ENCODE results near the gene FGF12.
"Not testable (repeated sequence)": the region's sequence is repeated elsewhere in the genome, so short reads cannot be mapped to it uniquely, and the experiment has no call there.

Gene FGF12

DNA sequence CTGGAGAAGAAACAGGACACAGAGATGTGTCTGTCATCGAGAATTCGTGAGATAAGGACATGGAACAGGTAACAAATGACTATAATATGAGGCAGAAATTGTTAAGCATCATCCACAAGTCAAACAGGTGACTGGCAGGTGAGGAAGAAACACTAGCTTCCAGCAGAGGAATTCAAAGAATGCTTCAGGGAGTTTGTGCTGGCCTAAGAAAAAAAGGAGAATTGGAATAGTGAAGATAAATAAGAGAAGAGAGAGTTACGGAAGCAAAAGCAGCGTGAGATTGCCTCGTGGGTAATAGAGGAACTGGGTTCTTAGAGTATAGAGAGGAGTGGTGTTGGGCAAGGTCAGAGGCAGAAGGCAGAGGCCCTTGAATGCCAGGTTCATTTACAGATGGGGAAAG is 22.9 kb upstream of the FGF12 start:
- H2AFZ ChIP-seq, result no peak overlapping the region
- H3K4me3 ChIP-seq (ENCODE audit: low read depth, low read length), result no peak overlapping the region
- TF ChIP-seq, protein P1, sequence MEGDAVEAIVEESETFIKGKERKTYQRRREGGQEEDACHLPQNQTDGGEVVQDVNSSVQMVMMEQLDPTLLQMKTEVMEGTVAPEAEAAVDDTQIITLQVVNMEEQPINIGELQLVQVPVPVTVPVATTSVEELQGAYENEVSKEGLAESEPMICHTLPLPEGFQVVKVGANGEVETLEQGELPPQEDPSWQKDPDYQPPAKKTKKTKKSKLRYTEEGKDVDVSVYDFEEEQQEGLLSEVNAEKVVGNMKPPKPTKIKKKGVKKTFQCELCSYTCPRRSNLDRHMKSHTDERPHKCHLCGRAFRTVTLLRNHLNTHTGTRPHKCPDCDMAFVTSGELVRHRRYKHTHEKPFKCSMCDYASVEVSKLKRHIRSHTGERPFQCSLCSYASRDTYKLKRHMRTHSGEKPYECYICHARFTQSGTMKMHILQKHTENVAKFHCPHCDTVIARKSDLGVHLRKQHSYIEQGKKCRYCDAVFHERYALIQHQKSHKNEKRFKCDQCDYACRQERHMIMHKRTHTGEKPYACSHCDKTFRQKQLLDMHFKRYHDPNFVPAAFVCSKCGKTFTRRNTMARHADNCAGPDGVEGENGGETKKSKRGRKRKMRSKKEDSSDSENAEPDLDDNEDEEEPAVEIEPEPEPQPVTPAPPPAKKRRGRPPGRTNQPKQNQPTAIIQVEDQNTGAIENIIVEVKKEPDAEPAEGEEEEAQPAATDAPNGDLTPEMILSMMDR (IDR thresholded peaks at IDR 0.05), result no peak
- H3K27me3 ChIP-seq (ENCODE audit: control insufficient read depth, insufficient read depth, low read length), result no peaks in the 10 kb centered on the region
- H3K9ac ChIP-seq, result no peak overlapping the region
- H3K4me2 ChIP-seq (ENCODE audit: low read length), result no peak overlapping the region
- H3K36me3 ChIP-seq (ENCODE audit: control insufficient read depth, insufficient read depth, low read length), result no peaks in the 10 kb centered on the region
- H3K4me1 ChIP-seq, result no peaks in the 10 kb centered on the region
- no peaks in the 10 kb centered on the region for H3K79me2 ChIP-seq
- no peaks in the 10 kb centered on the region for H3K9me3 ChIP-seq (ENCODE audit: control insufficient read depth, low read length)
- no peak overlapping the region for H3K27ac ChIP-seq

GRCh38 chr3:192747746-192748145 is 20.4 kb upstream of the FGF12 start:
- Histone ChIP-seq H3K4me1 (no peaks in the 10 kb centered on the region), H3K36me3 (ENCODE audit: control insufficient read depth, insufficient read depth, low read length) (no peaks in the 10 kb centered on the region), H3K27ac (no peak overlapping the region), H3K9ac (no peak overlapping the region), H3K4me3 (ENCODE audit: low read depth, low read length) (no peak overlapping the region), H2AFZ (no peak overlapping the region), H3K27me3 (ENCODE audit: control insufficient read depth, insufficient read depth, low read length) (no peaks in the 10 kb centered on the region), H3K4me2 (ENCODE audit: low read length) (no peak overlapping the region), H3K79me2 (no peaks in the 10 kb centered on the region), H3K9me3 (ENCODE audit: control insufficient read depth, low read length) (no peaks in the 10 kb centered on the region)
- TF ChIP-seq, protein P1 (IDR thresholded peaks at IDR 0.05), result no peak

DNA sequence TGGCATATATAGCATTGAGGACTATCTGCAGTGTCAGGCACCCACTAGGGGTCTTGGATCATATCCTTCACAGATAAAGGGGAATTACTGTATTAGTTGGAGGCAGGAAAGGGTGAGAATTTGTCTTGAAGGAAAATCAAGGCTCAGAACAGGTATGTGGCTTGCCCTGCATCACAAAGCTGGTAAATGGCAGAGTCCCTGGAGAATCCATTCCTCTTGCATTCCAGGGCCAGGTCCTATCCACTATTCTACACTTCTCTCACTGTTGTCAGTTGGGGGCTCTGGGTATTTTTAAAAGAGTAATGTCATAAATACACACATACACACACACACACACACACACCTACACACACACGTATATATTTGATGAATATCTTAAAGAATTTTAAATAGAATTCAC is 19.8 kb upstream of the FGF12 start:
- Histone ChIP-seq H3K9ac (no peak overlapping the region), H2AFZ (no peak overlapping the region), H3K4me1 (no peaks in the 10 kb centered on the region), H3K79me2 (no peaks in the 10 kb centered on the region), H3K4me2 (ENCODE audit: low read length) (no peak overlapping the region), H3K27ac (no peak overlapping the region), H3K27me3 (ENCODE audit: control insufficient read depth, insufficient read depth, low read length) (no peaks in the 10 kb centered on the region), H3K9me3 (ENCODE audit: control insufficient read depth, low read length) (no peaks in the 10 kb centered on the region), H3K36me3 (ENCODE audit: control insufficient read depth, insufficient read depth, low read length) (no peaks in the 10 kb centered on the region), H3K4me3 (ENCODE audit: low read depth, low read length) (no peak overlapping the region)
- TF ChIP-seq, protein P1 (IDR thresholded peaks at IDR 0.05), result no peak

GRCh38 chr3:192745150-192745549 is 17.8 kb upstream of the FGF12 start:
- Histone ChIP-seq H3K36me3 (ENCODE audit: control insufficient read depth, insufficient read depth, low read length) (no peaks in the 10 kb centered on the region), H2AFZ (no peak overlapping the region), H3K4me1 (no peaks in the 10 kb centered on the region), H3K4me2 (ENCODE audit: low read length) (no peak overlapping the region), H3K9ac (no peak overlapping the region), H3K4me3 (ENCODE audit: low read depth, low read length) (no peak overlapping the region), H3K9me3 (ENCODE audit: control insufficient read depth, low read length) (no peaks in the 10 kb centered on the region), H3K79me2 (no peaks in the 10 kb centered on the region), H3K27me3 (ENCODE audit: control insufficient read depth, insufficient read depth, low read length) (no peaks in the 10 kb centered on the region), H3K27ac (no peak overlapping the region)
- TF ChIP-seq, protein P1 (IDR thresholded peaks at IDR 0.05), result no peak

DNA sequence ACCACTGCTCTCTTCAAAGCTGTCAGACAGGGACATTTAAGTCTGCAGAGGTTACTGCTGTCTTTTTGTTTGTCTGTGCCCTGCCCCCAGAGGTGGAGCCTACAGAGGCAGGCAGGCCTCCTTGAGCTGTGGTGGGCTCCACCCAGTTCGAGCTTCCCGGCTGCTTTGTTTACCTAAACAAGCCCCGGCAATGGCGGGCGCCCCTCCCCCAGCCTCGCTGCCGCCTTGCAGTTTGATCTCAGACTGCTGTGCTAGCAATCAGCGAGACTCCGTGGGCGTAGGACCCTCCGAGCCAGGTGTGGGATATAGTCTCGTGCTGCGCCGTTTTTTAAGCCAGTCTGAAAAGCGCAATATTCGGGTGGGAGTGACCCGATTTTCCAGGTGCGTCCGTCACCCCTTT is 17.3 kb upstream of the FGF12 start:
- H3K9ac ChIP-seq; H3K79me2 ChIP-seq; H3K4me3 ChIP-seq (ENCODE audit: low read depth, low read length): not testable (repeated sequence)

More for the DNA sequence above, 17.3 kb upstream of the FGF12 start:
- H2AFZ ChIP-seq; H3K27ac ChIP-seq; H3K4me2 ChIP-seq (ENCODE audit: low read length); H3K4me1 ChIP-seq; H3K36me3 ChIP-seq (ENCODE audit: control insufficient read depth, insufficient read depth, low read length); H3K9me3 ChIP-seq (ENCODE audit: control insufficient read depth, low read length); H3K27me3 ChIP-seq (ENCODE audit: control insufficient read depth, insufficient read depth, low read length): not testable (repeated sequence)

All from parathyroid adenoma (tissue), 2 donors.